ENCODE results near the gene KREMEN1.
A peak's percentile ranks its signal among the peaks of the same experiment; 100 is the strongest.

Gene KREMEN1

DNA sequence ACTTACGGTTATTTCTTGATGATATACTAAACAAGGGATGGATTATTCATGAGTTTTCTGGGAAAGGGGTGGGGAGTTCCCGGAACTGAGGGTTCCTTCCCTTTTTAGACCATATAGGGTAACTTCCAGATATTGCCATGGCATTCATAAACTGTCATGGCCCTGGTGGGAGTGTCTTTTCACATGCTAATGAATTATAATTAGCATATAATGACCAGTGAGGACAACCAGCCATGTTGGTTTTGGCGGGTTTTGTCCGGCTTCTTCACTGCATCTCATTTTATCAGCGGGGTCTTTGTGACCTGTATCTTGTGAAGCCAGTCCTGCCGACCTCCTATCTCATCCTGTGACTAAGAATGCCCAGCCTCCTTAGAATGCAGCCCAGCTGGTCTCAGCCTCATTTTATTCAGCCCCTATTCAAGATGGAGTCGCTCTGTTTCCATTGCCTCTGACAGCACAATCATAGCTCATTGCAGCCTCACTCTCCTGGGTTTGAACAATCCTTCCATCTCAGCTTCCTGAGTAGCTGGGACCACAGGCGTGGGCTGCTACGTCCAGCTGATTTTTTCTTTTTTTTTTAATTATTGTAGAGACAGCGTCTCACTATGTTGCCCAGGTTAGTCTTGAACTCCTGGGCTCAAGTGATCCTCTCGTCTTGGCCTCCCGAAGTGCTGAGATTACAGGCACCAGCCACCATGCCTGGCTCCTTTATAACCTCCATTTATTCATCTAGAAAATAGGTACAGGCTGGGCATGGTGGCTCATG is 80.3 kb downstream of the KREMEN1 start:
- intact Hi-C loops (cut with DNase I) = loop anchor here (10.0 kb wide), 1 partner anchor 298 kb away; no protein-coding TSS in a partner anchor
- peak in 1 of 42 donors; percentile 7 for DNase-seq

DNA sequence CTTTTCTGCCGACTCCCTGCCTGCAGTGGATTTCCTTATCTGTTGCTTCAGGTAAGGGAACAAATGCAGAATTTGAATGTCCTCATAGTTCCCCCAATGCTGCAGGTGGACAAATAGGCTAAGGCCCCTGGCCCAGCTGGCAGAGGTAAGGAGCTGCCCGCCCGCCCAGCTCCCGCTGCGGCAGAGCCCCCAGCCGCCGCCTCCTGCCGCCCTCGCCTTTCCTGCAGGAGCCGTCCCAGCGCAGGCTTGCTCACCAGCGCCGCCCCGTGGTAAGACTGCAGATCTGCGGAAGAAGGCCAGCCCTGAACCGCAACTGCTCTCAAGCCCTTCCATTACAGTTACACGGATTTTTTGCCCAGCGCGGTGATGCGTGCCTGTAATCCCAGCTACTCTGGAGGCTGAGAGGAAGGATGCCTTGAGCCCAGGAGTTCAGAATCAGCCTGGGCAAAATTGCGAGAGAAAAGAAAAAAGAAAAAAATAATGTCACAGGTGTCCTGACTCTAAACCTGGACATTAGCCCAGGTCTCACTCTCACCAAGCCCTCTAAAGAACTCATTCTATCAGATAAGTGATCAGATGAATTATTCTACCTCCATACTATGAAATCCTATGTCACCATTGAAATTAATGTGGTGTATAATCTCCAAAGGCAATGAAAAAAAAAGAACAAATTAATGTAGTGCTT is 81.7 kb downstream of the KREMEN1 start:
- peak; percentile 67 to 92 (median 84) for DNase-seq
- intact Hi-C loops (cut with DNase I) = loop anchor here (10.0 kb wide), 1 partner anchor 300 kb away; no protein-coding TSS in a partner anchor

DNA sequence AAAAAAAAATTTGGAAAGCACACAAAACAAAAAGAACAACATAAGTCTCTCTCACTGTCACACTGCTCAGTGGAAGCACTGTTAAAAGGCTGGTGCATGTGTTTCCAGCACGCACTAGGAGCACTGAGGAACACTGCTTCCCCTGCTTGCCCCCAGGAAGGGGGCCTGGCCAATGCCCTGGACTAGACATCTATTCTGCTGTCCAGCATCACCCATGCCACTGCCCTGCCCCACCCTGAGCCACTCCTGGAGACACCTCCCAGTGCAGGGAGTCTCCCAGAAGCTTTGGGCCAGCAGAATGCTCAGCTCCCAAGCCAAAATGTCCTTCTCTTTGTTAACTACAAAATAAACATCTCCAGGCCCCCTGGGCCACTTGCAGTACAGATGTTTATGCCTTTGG is 83.1 kb downstream of the KREMEN1 start:
- intact Hi-C loops (cut with DNase I) = loop anchor here (10.0 kb wide), 1 partner anchor 301 kb away; no protein-coding TSS in a partner anchor
- peak in 3 of 42 donors; percentile 10 to 24 (median 15) for DNase-seq

DNA sequence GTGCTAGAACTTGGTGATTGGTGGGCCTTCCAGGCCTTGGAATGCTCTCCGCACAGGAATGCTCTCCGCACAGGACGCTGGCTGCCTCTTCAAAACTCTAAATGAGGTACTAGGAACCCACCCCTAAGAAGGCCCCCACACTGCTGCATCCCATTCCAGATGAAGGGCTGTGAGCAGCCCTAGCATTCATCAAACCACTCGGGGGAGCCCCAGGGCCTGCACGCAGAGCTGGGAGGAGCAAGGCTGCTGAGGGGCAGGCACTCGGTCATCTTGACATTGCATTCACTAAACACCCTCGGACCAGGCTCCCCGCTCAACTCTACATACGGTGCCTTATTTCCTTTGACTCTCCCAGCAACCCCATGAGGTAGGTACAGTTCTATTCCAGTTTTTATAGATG is 83.7 kb downstream of the KREMEN1 start:
- intact Hi-C loops (cut with DNase I) = loop anchor here (10.0 kb wide), 1 partner anchor 302 kb away; no protein-coding TSS in a partner anchor
- DNase-seq = peak in 9 of 42 donors; percentile 16 to 52 (median 33)

DNA sequence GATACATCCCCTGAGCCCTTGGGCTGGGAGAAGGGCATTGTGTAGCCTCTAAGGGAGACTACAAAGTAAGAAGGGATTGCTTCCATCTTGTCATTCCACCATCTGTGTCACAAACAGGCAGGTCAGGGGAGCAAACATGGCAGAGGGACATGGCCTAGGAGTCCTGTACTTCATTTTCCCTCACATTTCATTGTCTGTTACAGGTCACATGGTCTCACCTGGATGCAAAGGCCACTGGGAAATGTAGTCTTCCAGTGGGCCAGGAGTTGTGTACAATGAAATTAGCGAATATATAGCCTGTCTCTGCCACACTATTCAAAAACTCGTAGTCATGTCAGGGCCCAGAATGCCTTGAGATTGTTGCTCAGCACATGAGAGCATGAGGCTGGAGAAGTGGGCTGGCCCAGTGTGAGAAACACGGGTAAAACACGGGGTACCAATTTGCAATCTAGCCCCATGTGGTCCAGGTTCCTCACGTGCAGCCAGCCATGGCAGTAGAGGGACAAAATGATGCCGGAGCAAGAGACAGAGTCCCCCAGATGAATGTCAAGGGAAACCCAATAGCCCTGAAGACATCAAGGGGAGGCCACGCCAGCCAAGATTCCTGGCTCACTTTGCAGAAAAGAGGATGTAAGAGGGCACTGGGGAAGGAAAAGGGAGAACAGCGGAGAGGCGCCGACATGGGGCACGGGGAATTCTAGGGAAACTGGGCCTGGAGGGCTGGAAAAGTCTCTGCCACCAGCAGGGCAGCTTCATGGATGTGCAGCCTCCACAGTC is 85.1 kb downstream of the KREMEN1 start:
- peak in 1 of 42 donors; percentile 14 for DNase-seq
- intact Hi-C loops (cut with DNase I) = loop anchor here (10.0 kb wide), 1 partner anchor 303 kb away; no protein-coding TSS in a partner anchor

DNA sequence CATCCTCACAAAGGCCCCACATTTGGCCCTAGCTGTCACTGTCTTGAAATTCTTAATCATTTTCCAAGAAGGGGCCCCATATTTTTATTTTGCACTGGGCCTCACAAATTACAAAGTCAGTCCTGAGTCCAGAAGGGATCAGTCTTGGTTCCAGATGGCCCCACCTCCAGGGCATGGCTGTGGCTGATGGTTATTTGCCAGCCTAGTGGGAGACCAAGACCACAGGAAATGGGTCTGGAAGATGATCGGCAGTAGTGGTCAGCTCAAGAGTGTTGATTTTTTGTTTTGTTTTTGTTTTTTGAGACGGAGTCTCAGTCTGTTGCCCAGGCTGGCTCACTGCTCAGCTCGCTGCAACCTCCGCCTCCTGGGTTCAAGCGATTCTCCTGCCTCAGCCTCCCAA is 85.7 kb downstream of the KREMEN1 start:
- intact Hi-C loops (cut with DNase I) = loop anchor here (10.0 kb wide), 1 partner anchor 304 kb away; no protein-coding TSS in a partner anchor
- peak in 1 of 42 donors; percentile 10 for DNase-seq

DNA sequence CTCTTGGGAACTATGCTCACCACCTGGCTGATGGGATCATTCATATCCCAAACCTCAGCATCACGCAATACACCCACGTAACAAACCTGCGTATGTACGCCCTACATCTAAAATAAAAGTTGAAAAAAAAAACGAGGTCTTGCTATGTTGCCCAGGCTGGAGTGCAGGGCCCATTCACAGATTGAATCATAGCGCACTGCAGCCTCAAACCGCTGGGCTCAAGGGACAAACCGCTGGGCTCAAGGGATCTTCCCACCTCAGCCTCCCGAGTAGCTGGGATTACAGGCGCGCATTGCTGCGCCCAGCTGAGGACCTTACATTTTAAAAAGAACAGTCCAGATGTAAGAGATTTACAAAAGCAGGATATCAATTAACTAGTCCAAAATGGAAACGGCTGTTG is 91.0 kb downstream of the KREMEN1 start:
- intact Hi-C loops (cut with DNase I) = no loop called here
- DNase-seq = no peak

DNA sequence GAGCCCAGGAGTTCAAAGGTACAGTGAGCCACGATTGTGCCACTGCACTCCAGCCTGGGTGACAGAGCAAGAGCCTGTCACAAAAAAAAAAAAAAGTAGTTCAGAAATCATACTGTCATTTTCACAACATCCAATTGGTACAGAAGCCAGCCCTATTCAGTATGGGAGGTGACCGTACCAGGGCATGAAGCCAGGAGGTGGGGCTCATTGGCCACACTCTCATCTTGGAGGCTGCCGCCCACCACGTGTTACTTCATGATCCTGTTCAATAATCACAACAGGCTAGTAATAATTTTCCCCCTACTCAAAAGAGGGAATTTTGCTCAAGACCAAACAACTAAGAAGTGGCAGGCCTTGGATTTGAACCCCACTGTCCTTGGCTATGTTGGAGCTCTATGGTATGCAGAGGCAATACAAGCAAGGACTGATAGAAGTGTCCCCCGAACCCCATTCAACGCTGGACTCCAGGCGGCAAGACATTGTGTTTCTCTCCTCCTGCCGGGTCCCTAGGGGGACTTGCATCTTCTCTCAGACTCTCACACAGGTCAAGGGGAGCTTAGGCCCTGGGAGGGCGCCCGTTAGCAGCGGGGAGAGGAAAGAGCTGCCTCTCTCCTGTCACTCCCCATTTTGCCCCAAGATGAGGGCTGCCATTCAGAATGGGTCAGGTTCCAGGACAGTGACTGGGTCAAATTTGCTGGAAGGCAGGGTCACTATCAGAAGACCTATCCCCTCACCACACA is 92.7 kb downstream of the KREMEN1 start:
- DNase-seq = peak in 2 of 42 donors; percentile 10 to 23
- intact Hi-C loops (cut with DNase I) = no loop called here

DNA sequence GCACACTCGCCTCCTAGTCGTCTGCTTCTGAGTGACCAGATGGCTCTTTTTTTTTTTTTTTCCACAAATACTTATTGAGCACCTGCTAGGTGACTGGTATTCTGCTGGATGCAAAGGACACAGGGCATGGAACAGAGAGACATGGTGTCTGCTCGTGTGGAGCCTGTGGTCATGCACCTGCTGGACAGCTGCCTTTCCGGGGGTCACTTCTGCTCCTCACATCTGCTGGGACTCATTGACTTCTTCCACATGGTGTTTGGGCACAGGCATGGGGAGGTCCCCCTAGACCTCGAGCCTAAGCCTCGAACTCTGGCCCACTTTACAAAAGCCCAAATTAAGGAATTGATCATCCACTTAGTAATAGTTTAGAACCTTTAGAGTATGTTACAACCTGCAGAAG is 93.3 kb downstream of the KREMEN1 start:
- peak in 2 of 42 donors; percentile 13 to 14 for DNase-seq
- intact Hi-C loops (cut with DNase I) = no loop called here

DNA sequence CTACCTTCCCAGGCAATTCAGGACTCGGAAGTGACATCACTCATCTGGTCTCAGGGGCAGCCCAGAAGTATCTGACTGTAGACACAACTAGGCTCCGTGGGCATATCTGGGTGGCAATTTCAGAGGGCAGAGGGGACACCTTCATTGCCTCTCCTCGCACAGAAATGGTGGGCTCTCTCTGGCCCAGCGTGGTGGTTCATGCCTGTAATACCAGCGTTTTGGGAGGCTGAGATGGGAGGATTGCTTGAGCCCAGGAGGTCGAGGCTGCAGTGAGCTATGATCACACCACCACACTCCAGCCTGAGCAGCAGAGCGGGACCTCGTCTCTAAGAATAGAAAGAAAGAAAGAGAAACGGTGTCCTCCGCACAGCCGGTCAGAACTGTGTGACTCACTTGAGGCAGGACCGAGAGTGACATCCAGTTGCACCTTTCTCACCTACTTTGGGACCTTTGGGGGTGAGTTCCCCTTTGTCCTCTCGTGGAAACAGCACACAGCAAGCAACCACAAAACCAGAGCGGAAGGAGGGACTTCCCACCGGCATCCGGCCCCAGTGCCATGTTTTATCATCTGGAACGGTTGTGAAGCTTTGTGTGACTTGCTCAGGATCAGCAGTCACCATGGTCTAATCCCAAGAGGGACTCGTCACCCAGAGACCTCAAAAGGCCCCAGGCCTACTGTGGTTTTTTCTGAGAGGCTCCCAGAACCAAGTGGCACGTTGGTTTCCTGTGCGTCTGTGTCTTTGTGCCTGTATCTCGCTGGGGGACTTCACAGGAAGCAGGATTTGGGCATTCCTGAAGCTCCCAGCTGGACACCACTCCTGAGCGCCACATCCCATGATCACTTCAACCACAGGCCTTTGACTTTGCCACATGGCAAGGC is 94.4 kb downstream of the KREMEN1 start:
- intact Hi-C loops (cut with DNase I) = no loop called here
- DNase-seq = peak in 2 of 42 donors; percentile 5 to 16

DNA sequence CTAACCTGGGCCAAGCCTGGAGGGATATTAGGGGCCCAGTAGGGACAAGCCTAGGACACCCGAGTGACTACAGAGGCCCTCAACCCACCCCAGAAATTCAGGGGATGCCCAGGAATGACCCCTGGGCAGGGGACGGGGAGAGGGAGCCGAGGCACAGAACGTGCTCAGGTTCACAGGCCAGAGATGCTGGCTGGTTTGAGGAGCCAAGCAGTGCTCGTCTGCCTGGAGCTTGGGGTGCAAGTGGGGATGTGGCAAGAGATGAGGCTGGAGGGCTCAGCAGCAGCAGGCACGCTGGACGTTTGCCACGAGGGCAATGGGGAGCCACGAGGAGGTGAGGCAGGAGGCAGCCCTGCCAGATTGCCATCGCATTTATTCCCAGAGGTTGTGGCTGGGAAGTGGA is 98.9 kb downstream of the KREMEN1 start:
- DNase-seq = peak in 1 of 42 donors; percentile 10
- intact Hi-C loops (cut with DNase I) = no loop called here

DNA sequence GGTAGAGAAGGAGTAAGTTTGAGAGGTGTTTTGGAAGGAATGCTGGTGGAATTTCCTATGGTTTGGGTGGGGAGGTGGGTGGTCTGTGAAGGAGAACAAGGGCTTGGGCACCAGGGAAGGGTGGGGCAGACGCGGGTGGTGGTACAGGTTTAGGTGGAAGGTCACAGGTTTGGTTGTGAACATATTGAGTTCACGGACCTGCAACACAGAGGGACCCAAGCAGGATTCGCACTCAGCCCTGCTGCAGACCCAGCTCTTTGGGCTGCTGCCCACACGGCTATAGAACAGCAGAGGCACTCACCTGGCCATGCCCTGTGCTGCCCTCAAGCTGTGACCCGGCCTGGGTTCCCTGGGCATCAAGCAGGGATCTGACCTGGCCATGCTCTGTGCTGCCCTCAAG is 99.4 kb downstream of the KREMEN1 start:
- DNase-seq = peak in 2 of 42 donors; percentile 2 to 10
- intact Hi-C loops (cut with DNase I) = no loop called here

DNA sequence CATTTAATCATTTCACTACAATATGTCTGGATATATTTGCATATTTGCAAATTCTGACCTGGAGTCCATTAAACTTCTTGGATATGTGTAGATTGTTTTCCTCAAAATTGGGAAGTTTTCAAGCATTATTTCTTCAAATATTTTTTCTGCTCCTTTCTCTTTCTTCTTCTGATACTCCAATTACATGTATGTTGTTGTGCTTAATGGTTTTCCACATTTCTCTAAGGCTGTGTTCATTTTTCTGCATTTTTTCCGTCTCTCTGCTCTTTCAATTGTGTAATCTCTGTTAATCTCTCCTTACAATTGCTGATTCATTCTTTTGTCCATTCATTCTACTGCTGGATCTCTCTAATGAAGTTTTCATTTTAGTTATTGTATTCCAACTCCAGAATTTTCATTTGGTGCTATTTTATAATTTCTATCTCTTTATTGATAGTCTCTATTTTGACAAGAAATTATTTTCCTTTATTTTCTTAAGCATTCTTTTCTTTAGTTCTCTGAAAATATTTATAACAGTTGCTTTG is 102.5 kb downstream of the KREMEN1 start:
- intact Hi-C loops (cut with DNase I) = no loop called here
- DNase-seq = no peak

DNA sequence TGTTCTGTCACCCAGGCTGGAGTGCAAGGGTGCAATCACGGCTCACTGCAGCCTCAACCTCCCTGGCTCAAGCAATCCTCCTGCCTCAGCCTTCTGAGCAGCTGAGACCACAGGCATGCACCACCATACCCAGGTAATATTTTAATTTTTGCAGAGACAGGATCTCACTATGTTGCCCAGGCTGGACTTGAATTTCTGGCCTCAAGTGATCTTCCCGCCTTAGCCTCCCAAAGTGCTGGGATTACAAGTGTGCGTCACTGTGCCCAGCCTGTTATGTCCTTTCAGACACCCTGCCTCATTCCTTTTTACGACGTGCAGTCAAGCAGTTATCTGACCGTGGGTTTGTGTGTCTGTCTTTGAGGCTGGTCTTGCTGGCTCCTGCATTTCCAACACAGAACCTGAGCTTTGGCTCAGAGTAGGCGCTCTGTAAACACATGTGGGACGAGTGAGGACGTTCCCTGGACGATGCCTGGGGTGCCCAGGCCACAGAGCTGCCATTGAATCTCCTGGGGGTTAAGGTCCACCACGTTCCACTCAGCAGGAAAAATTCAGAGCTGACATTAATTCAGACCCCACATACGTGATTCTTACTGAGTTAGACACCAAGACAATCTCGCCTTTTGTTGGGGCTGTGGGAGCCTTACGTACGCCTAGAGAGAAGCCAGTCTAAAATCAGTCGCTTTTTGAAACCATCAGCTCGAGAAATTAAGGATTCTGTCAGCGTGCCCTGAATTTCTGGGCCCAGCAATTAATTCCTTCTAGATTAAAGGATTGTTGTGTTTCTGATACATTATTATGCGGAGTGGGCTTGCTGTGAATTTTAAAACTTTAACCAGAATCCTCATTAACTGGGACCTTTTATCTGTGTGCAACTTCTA is 111.4 kb downstream of the KREMEN1 start:
- intact Hi-C loops (cut with DNase I) = no loop called here
- peak in 2 of 42 donors; percentile 26 to 39 for DNase-seq

DNA sequence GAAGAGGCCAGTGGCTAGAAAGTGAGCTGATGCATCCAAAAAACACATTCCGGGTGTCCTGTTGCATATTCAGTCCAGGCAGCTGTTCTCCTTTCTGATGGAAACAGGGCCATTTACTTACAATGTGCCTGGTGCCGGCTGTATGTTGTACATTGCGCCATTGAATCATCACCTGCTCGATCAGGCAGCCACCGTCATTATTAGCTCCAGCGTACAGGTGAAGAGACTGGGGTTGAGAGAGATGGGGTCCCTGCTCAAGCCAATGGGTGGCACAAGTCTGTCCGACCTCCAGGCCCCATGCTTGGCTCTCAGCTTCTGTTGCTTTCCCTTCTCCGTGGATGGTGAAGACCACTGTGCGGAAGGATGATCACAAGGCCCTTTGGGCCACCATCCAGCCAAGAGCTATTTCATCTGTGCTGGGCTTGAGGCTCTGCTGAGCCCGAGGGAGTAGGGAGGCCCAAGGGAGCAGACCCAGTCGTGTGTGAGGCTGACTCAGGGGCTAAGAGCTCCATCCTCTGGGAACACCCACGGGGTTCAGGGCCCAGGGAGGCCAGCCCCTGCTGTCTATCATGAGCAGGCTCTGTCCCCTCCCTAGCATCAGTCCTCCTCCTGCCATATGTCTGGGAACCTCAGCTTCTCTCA is 112.1 kb downstream of the KREMEN1 start:
- DNase-seq = peak in 1 of 42 donors; percentile 26
- intact Hi-C loops (cut with DNase I) = no loop called here

DNA sequence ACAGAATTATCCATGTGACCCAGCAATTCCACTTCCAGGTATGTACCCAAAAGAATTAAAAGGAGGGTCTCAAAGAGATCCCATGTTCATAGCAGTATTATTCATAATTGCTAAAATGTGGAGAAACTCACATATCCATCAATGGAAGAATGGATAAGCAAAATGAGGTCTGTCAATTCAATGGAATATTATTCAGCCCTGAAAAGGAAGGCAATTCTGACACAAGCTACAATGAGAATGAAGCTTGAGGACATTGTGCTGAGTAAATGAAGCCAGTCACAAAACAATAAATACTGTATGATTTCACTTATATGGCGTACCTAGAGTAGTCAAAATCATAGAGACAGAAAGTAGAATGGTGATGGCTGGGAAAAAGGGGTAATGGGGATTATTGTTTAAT is 113.5 kb downstream of the KREMEN1 start:
- intact Hi-C loops (cut with DNase I) = no loop called here
- no peak for DNase-seq
